Measurements from ENCODE around the gene TRMT44.
A peak's percentile ranks its signal among the peaks of the same experiment; 100 is the strongest.
"Not testable (repeated sequence)": the region's sequence is repeated elsewhere in the genome, so short reads cannot be mapped to it uniquely, and the experiment has no call there.

The TRMT44 gene

DNA sequence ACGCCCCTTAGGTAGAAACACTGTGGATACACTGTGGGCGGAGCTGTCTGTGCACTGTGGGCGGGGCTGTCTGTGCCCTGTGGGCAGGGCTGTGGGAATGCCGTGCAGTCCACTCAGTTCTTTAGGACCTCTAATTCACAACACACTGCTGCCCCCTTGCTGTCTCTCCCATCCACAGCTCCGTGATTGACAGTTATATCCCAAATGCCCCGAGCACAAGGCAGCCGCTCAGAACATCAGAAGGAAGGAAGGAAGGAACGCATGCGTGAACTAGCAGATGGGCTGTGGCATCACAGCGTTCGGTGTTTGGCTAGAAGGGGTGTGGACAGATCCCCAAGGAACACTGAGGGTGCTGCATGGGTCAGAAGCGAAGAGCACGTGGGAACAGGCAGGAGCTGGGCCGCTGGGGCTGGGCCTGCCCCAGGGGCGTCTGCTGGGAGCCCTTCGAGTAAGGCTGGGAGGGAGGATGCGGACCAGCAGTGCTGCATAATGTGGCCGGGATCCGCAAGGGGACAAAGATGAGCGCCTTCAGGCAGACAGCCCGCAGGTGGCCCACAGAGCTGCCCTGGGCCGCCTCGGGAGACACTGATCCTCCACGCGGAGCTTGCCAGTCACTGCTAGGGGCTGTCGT is 29.8 kb upstream of the TRMT44 start:
- in situ Hi-C loops (cut with MboI; ENCODE audit: low pct_unique_long_range_greater_than_20kb, low sequenced_read_pairs, unreplicated experiment), result no loop called here
- TF ChIP-seq, protein P1, sequence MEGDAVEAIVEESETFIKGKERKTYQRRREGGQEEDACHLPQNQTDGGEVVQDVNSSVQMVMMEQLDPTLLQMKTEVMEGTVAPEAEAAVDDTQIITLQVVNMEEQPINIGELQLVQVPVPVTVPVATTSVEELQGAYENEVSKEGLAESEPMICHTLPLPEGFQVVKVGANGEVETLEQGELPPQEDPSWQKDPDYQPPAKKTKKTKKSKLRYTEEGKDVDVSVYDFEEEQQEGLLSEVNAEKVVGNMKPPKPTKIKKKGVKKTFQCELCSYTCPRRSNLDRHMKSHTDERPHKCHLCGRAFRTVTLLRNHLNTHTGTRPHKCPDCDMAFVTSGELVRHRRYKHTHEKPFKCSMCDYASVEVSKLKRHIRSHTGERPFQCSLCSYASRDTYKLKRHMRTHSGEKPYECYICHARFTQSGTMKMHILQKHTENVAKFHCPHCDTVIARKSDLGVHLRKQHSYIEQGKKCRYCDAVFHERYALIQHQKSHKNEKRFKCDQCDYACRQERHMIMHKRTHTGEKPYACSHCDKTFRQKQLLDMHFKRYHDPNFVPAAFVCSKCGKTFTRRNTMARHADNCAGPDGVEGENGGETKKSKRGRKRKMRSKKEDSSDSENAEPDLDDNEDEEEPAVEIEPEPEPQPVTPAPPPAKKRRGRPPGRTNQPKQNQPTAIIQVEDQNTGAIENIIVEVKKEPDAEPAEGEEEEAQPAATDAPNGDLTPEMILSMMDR (IDR thresholded peaks at IDR 0.05; ENCODE audit: extremely low read depth, insufficient read depth, missing control alignments), result peak; percentile 19
- DNase-seq (ENCODE audit: low spot score), result no peak

DNA sequence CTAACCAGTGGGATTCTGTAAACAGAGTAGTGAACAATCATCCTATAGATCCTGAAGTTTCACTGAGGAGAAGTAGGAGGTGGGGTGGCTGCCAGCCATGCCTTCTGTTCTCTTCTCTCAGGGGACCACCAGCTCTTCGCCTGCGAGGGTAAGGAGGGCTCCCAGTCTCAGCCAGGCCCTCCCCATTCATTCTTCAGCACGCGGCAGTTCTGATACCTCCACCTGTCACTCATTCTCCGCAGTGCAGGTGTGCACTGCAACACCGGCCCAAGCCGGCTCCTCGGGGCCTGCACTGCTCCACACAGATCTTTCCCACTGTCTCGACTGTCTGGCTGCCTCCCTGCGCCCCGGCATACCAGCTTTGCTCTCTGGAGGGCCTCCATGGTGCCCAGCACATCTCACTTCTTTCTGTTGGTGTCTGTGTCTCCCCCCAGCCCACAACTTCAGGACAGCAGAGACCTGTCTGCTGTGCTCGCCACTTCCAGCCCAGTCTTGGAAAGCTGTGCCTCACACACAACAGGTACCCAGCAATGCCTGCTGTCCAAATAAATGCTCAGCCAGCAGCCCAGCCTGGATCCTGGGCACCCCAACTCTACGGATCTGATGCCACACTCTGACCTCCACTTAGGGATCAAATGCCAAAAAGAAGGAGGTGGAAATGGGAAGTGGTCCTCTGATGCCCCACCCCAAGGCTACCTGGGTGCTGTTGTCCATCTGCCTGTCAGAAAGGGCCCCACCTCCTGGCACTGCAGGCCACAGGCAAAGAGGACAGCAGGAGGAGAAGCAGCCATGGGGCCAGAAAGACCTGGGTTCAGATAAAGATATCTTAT is 29.0 kb upstream of the TRMT44 start:
- TF ChIP-seq, protein P1 (IDR thresholded peaks at IDR 0.05; ENCODE audit: extremely low read depth, insufficient read depth, missing control alignments), result no peak
- no peak for DNase-seq (ENCODE audit: low spot score)
- in situ Hi-C loops (cut with MboI; ENCODE audit: low pct_unique_long_range_greater_than_20kb, low sequenced_read_pairs, unreplicated experiment), result no loop called here

DNA sequence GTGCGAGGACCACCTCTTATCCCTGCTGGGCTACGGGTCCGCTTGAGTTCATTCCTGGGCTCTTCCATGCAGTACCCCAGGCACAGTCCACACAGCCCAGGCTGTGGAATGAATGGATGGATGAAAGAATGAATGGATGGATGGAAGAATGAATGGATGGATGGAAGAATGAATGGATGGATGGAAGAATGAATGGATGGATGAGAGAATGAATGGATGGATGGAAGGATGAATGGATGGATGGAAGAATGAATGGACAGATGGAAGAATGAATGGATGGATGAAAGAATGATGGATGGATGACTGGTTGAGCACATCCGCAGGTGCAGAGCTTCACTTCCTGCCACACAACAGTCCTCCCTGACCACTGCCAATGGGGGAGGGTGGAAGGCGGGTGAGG is 28.3 kb upstream of the TRMT44 start:
- TF ChIP-seq, protein P1 (IDR thresholded peaks at IDR 0.05; ENCODE audit: extremely low read depth, insufficient read depth, missing control alignments), result no peak
- no peak for DNase-seq (ENCODE audit: low spot score)
- in situ Hi-C loops (cut with MboI; ENCODE audit: low pct_unique_long_range_greater_than_20kb, low sequenced_read_pairs, unreplicated experiment), result no loop called here

DNA sequence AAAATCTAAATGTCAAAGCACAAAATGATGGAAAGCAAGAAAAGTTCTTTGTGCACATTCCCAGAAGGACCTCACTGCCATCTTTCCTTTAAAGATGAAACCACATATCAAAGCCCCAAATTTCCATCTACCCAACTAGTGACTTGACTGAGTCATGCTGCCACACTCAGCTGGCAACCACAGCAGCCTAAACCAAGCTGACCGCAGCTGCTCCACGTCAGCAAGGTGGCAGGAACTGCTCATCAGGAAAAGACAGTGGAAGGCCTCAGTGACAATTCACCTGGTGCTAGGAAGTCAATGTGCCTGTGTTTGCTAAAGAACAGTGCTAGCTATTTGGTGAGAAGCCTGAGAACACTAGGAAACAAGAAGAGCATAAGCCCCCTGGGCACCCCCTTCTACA is 26.2 kb upstream of the TRMT44 start:
- no peak for DNase-seq (ENCODE audit: low spot score)
- in situ Hi-C loops (cut with MboI; ENCODE audit: low pct_unique_long_range_greater_than_20kb, low sequenced_read_pairs, unreplicated experiment), result no loop called here
- TF ChIP-seq, protein P1 (IDR thresholded peaks at IDR 0.05; ENCODE audit: extremely low read depth, insufficient read depth, missing control alignments), result no peak

DNA sequence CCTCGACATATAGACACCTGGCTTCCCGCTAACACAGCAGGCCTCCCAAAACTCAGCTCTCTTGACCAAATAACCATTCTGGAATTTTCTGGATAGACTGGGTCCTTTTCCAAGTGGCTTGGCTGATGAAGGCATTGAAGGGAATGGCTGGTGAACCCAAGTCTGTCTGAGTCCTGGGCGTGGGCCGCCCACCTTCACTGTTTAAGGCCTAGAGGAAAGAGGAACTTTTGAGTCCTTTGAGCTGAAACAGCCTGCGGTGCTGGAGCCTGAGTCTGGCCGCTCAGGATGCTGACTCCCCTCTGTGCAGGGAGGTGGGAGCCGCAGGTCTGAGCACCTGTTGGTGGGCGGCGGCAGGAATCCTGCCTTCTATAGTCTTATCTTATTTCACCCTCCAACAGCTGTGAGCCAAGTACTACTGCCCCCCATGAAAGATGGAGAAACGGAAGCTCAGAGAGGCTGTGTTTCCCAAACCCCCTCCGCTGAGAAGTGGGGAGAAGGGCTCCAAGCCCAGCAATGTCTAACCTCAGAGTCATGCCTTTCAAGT is 23.4 kb upstream of the TRMT44 start:
- TF ChIP-seq, protein P1 (IDR thresholded peaks at IDR 0.05; ENCODE audit: extremely low read depth, insufficient read depth, missing control alignments), result no peak
- no peak for DNase-seq (ENCODE audit: low spot score)
- in situ Hi-C loops (cut with MboI; ENCODE audit: low pct_unique_long_range_greater_than_20kb, low sequenced_read_pairs, unreplicated experiment), result no loop called here

DNA sequence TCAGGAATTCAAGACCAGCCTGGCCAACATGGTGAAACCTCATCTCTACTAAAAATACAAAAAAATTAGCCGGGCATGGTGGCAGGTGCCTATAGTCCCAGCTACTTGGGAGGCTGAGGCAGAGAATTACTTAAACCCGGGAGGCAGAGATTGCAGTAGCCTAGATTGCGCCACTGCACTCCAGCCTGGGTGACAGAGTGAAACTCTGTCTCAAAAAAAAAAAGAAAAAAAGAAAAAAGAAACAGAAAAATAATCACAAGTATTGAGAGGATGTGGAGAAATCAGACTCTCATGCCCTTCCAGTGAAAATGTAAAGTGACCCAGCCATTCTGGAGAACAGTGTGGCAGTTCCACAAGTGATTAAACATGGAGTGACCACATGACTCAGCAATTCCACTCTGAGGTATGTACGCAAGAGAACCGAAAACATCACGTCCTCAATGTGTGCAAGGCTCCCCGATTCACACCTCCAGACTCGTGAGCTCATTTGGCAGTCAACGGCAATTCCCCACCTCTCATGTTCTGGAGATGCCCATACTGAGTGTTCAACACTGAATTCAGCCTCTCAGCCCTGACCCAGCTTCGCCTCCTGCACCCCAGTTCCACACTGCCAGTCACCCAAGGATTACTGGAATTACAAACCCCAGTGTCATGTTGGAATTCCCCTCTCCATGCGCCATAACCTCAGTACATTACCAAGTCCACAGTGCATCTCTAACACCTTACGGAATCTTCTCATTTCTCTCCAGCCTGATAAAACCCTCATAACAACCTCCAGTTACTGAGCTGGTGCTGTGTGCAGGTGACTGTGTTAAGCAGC is 21.1 kb upstream of the TRMT44 start:
- DNase-seq (ENCODE audit: low spot score), result peak; percentile 66
- in situ Hi-C loops (cut with MboI; ENCODE audit: low pct_unique_long_range_greater_than_20kb, low sequenced_read_pairs, unreplicated experiment), result no loop called here
- TF ChIP-seq, protein P1 (IDR thresholded peaks at IDR 0.05; ENCODE audit: extremely low read depth, insufficient read depth, missing control alignments), result no peak

DNA sequence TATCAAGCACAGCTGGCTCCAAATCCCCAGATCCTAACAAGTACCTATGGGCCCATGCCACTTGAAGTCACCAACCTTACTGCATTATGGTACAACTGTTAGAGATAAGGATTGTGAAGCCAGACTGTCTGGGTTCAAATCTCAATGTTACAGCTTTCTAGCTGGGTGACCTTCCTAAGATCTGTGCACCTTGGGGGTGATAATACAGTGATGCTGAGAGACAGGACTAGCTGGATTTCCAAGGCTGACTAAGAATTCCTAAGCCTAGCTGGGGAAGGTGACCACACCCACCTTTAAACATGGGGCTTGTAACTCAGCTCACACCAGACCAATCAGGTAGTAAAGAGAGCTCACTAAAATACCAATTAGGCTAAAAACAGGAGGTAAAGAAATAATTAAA is 20.4 kb upstream of the TRMT44 start:
- DNase-seq (ENCODE audit: low spot score); in situ Hi-C loops (cut with MboI; ENCODE audit: low pct_unique_long_range_greater_than_20kb, low sequenced_read_pairs, unreplicated experiment): not testable (repeated sequence)
